ENCODE results near the gene TSEN34. TPM values are rescaled to one million over a fixed set of nuclear protein-coding genes. Genes with fewer than 3 reads are reported as not detected.

The TSEN34 gene
- total and polyA plus RNA-seq, 11 donors: 10.2 to 48.9 (median 23.5) TPM

GRCh38 chr19:54197121-54197520 lies 6.0 kb downstream of the TSEN34 start:
- WGBS, 4 donors: 82 to 90% (median 86%) methylated on average over 3 of the region's 3 CpGs
- Histone ChIP-seq H3K4me3 (no peak overlapping the region), H3K36me3 (peaks cover 0 to 35% (median 28%) of the 10 kb centered on the region in 9 donors), H3K27me3 (no peaks in the 10 kb centered on the region), H3K27ac (peak overlapping the region in 1 of 12 donors; percentile 8), H3K4me1 (peaks cover 6 to 21% (median 15%) of the 10 kb centered on the region in 12 donors), H3K9me3 (no peaks in the 10 kb centered on the region)
- TF ChIP-seq POLR2A (IDR thresholded peaks at IDR 0.05) (no peak), CTCF (IDR thresholded peaks at IDR 0.05) (no peak)
- ATAC-seq (no peak), DNase-seq (no peak)
- intact Hi-C loops (cut with DNase I): no loop called here

DNA sequence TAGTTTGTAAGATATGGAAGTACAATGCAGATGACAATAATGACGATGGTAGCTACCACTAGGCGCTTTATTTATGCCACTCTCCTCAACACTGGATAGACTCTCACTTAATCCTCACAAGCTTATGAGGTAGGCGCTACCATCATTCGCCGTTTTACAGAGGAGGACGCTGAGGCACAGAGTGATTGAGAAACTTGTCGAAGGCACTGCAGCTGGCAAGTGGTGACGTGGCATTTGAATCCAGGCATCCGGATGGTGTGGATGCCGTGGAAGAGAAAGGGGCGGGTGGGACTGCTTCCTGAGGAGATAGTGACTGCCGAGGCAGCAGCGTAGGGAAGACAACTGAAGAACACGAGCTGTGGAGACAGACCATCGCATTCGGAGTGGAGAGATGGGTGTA lies 8.3 kb downstream of the TSEN34 start:
- DNase-seq: no peak
- WGBS, 4 donors: 71 to 82% (median 73%) methylated on average over 16 of the region's 16 CpGs
- intact Hi-C loops (cut with DNase I): no loop called here

DNA sequence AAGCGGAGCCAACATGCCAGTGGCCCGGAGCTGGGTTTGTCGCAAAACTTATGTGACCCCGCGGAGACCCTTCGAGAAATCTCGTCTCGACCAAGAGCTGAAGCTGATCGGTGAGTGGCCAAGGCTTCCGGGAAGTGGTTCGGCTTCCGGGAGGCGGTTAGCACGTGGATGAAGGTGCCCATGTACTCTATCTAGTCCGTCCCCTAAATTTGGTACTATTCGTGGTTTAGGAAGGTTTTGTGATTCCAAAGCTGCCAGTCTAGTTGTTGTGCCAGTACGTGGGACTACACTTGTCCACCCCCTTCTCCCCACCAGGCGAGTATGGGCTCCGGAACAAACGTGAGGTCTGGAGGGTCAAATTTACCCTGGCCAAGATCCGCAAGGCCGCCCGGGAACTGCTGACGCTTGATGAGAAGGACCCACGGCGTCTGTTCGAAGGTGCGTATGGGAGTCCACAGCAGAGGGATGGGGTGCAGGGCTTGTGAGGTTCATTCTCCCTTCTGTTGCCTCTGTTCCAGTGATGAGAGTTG lies 10.1 kb downstream of the TSEN34 start:
- DNase-seq: no peak

More for the DNA sequence above, 8.3 kb downstream of the TSEN34 start:
- no peak overlapping the region for H3K27ac ChIP-seq
- H3K36me3 ChIP-seq: peaks cover 0 to 42% (median 31%) of the 10 kb centered on the region in 9 donors
- TF ChIP-seq CTCF (IDR thresholded peaks at IDR 0.05) (no peak), POLR2A (IDR thresholded peaks at IDR 0.05) (no peak)
- no peak for ATAC-seq
- H3K9me3 ChIP-seq: no peaks in the 10 kb centered on the region
- no peak overlapping the region for H3K4me3 ChIP-seq
- H3K4me1 ChIP-seq: peaks cover 12 to 42% (median 30%) of the 10 kb centered on the region in 12 donors
- H3K27me3 ChIP-seq: no peaks in the 10 kb centered on the region

More for the DNA sequence above, 10.1 kb downstream of the TSEN34 start:
- Histone ChIP-seq H3K36me3 (peaks cover 2 to 51% (median 43%) of the 10 kb centered on the region in 9 donors), H3K27me3 (no peaks in the 10 kb centered on the region), H3K27ac (peak overlapping the region; percentile 76 to 97 (median 91)), H3K4me1 (peaks cover 19 to 60% (median 45%) of the 10 kb centered on the region in 12 donors), H3K9me3 (no peaks in the 10 kb centered on the region), H3K4me3 (peak overlapping the region; percentile 34 to 82 (median 72))
- 1 to 3% (median 2%) methylated on average over 22 to 28 of the region's 28 CpGs for WGBS, 4 donors
- intact Hi-C loops (cut with DNase I): loop anchor here in 1 of 10 donors (5.0 kb wide), 1 partner anchor 34 kb away; no protein-coding TSS in a partner anchor
- no peak for TF ChIP-seq POLR2A (IDR thresholded peaks at IDR 0.05)
- no peak for TF ChIP-seq CTCF (IDR thresholded peaks at IDR 0.05)
- no peak for ATAC-seq

Data from heart left ventricle (tissue), 16 donors.